GM03348 (cell line): ENCODE measurements around the gene SOX13.

Source experiments
- DNase-seq: peaks from one replicate; pipeline ENCODE4 v3.0.0; 2012; ENCODE audit warnings: low spot score

The SOX13 gene

GRCh38 chr1:204108312-204109141 lies 35.6 kb downstream of the SOX13 start:
- DNase-seq, result no peak

GRCh38 chr1:204110894-204111633 lies 38.1 kb downstream of the SOX13 start:
- DNase-seq, result no peak

- no peak for DNase-seq
These were observed 40.2 kb downstream of the SOX13 start for GRCh38 chr1:204112876-204113730.

- DNase-seq, result no peak
These were observed 41.0 kb downstream of the SOX13 start for GRCh38 chr1:204113896-204114295.

- no peak for DNase-seq
These were observed 41.7 kb downstream of the SOX13 start for GRCh38 chr1:204114606-204115005.

GRCh38 chr1:204115116-204115515 lies 42.2 kb downstream of the SOX13 start:
- DNase-seq, result no peak

- DNase-seq, result no peak
These were observed 43.6 kb downstream of the SOX13 start for GRCh38 chr1:204116539-204116938.

- no peak for DNase-seq
These were observed 49.1 kb downstream of the SOX13 start for GRCh38 chr1:204121840-204122555.

GRCh38 chr1:204123376-204123775 lies 50.5 kb downstream of the SOX13 start:
- peak; percentile 46 for DNase-seq

- no peak for DNase-seq
These were observed 51.7 kb downstream of the SOX13 start for GRCh38 chr1:204124639-204125038.

GRCh38 chr1:204125759-204126351 lies 52.9 kb downstream of the SOX13 start:
- DNase-seq, result no peak

GRCh38 chr1:204126386-204126785 lies 53.5 kb downstream of the SOX13 start:
- DNase-seq, result no peak

GRCh38 chr1:204126956-204127355 lies 54.0 kb downstream of the SOX13 start:
- DNase-seq, result no peak

- peak; percentile 94 for DNase-seq
These were observed 54.8 kb downstream of the SOX13 start for GRCh38 chr1:204127597-204128242.

- DNase-seq, result no peak
These were observed 55.6 kb downstream of the SOX13 start for GRCh38 chr1:204128464-204128963.

GRCh38 chr1:204128964-204129896 lies 56.3 kb downstream of the SOX13 start:
- DNase-seq, result peak; percentile 95

- no peak for DNase-seq
These were observed 57.3 kb downstream of the SOX13 start for GRCh38 chr1:204130178-204130577.

- DNase-seq, result peak; percentile 90
These were observed 58.3 kb downstream of the SOX13 start for GRCh38 chr1:204130981-204131892.
